Erythroblast (primary cell): ENCODE measurements around the gene MPPED1.

ENCODE experiments used
- GATA1 ChIP-seq: IDR thresholded peaks from 2 replicates; pipeline ENCODE4 v1.6.1; 2011; ENCODE audit warnings: low read depth, mild to moderate bottlenecking, control low read depth, low read length, moderate library complexity
- POLR2A ChIP-seq: IDR thresholded peaks from 2 replicates; pipeline ENCODE4 v1.6.1; 2011; ENCODE audit warnings: mild to moderate bottlenecking, low read length

DNA sequence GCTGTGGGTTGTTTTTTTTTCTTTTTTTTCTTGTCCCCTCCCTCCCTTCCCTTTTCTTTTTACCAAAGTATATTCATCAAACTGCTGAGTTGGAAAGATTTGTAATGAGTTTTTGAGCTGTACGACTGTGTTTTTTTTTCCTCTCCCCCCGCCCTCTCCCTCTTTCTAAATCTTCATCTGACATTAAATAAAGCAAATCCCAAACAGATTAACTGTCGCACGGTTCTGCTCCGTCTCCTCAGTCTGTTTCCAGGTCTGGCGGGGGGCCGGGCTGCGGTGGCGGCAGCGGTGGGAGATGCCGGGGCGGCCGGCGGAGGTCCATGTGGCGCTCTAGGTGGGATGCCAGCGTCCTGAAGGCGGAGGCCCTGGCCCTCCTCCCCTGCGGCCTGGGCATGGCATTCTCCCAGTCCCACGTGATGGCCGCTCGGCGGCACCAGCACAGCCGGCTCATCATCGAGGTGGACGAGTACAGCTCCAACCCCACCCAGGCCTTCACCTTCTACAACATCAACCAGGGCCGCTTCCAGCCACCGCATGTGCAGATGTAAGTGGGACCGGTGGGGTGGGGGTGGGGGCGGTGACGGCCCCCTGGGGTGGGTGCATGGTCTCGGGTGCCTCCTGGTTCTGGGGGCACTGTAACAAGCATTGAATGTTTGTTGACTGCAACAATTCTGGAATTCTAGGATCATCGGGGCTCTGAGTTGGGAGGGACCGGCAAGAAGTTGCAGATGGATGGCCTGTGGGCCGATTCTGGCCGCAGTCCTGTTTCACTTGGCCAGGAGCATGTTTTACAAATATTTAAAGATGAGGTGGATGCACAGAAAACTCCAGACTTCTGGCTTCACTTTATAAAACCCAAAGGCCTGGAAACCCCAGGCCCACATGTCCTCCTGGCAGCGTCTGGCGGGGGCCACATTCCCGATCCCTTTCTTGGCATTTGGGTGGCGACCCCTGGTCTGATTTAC is 13.1 kb downstream of the MPPED1 start:
- TF ChIP-seq POLR2A, result no peak
- TF ChIP-seq GATA1, result no peak
